GM20000 (cell line): ENCODE measurements around the gene ZNF525.
"Not testable (repeated sequence)": the region's sequence is repeated elsewhere in the genome, so short reads cannot be mapped to it uniquely, and the experiment has no call there.

Experiments
- DNase-seq: peaks from one replicate; pipeline ENCODE4 v3.0.0; 2012; ENCODE audit warnings: low spot score
- CTCF ChIP-seq: IDR thresholded peaks from 2 replicates; pipeline ENCODE4 v1.5.1; 2012; ENCODE audit warnings: mild to moderate bottlenecking, control low read depth; ENCODE audit errors: extremely low read depth, missing control alignments

Gene ZNF525

DNA sequence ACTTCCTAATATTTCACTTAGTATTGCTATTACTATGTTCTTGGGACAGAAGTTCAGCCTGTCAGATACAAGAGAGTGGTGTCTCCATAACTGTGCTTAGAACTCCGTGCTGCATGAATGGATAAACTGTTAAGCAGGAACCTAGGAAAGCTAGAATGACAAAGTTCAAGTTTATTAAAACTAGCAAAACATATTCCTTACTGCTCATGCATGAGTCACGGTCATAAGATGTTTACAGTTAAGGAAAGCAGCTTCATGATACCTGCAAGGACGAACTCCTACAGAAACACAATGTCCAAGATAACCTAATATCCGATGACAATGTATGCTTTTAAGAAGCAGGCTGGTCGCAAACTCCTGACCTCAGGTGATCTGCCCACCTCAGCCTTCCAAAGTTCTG lies 23.4 kb downstream of the ZNF525 start:
- no peak for TF ChIP-seq CTCF
- DNase-seq = no peak

- no peak for TF ChIP-seq CTCF
- no peak for DNase-seq
These were observed 24.1 kb downstream of the ZNF525 start for GRCh38 chr19:53389571-53389970.

DNA sequence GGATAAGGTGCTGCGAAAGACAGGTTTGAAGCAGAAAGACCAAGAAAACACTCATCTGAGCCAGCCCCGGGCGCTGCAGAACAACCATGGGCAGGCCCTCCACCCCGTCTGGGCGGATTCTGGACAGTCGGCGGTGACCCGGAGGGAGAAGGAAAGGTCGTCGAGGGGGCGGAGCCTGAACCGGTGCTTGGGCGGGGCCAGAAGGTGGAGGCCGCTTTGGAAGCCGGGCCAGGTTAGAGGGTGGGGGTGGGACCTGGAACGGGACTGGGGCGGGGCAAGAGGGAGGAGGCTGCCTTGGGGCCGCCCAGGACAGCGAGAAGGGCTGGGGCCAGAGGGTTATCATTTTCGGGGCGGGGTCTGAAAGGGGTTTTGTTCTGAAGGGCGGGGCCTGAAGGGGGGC lies 24.5 kb downstream of the ZNF525 start:
- no peak for DNase-seq
- no peak for TF ChIP-seq CTCF

GRCh38 chr19:53394522-53394973 lies 29.0 kb downstream of the ZNF525 start:
- no peak for DNase-seq

GRCh38 chr19:53394974-53395839 lies 29.7 kb downstream of the ZNF525 start, which contains the start of gene ZNF765:
TSS of gene ZNF765 (plus strand) at chr19:53395149. CDS start at chr19:53398016, 2,867 bp downstream.
- TF ChIP-seq CTCF = no peak
- peak; percentile 93 for DNase-seq

More at GRCh38 chr19:53394522-53394973, 29.0 kb downstream of the ZNF525 start:
- TF ChIP-seq CTCF = no peak

DNA sequence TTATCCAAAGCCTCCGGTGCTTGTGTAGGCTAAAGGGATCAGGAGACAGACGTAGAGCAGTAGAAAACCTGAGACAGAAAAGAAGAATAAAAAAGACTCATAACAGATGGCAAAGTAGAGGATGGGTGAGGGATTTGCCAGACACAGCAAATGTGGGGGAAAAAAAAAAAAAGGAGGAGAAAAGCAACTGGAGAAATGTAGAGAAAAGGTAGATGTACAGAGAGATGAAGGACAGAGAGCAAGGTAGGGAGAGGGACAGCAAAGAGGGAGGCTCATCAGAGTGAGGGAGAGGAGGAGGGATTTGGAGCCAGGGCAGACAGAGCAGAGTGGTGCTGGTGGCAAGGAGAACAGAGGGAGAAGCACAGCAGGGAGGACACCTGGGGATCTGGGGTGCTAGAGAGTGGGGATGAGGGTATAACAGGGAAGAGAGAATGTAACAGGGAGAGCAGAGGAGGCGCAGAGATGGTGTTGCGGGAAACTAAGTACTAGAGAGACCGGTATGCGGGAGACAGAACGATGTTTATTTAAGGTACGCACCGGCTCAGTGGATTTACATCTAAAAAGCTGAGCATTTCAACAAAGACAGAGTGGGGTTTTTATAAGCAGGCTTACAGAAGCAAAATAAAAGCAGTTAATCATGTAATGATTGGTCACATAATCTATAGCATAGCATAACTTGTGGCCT lies 30.5 kb downstream of the ZNF525 start:
- DNase-seq = not testable (repeated sequence)

- TF ChIP-seq CTCF = no peak
- no peak for DNase-seq
These were observed 31.0 kb downstream of the ZNF525 start for GRCh38 chr19:53396525-53396868.

GRCh38 chr19:53397918-53398317 lies 32.4 kb downstream of the ZNF525 start:
- DNase-seq = not testable (repeated sequence)
